Spleen (tissue), 7 donors: ENCODE results near the gene NUP214.

ENCODE experiments used
- POLR2A ChIP-seq, 3 donors: fragments of 450-650 bp; IDR thresholded peaks; one replicate each; pipeline ENCODE4 v1.5.1; 2017; ENCODE audit warnings: antibody characterized with exemption in 3 of 3, mild to moderate bottlenecking in 1 of 3
- POLR2AphosphoS5 ChIP-seq, 3 donors: sonication (generic); formaldehyde crosslinking; IDR thresholded peaks; one replicate each; pipeline ENCODE4 v1.5.1; 2017; ENCODE audit warnings: antibody characterized with exemption in 3 of 3
- TF ChIP-seq, protein P1 (sequence below), 11 experiments: fragments of 200-600 bp in 7 of 11; fragments of 450-650 bp in 4 of 11; sonication (generic) in 4 of 11; IDR thresholded peaks in 8 of 11; conservative IDR thresholded peaks in 3 of 11; 1 replicate in 7 of 11; 2 replicates in 4 of 11; pipeline versions ENCODE4 v1.4.0 to v1.8.0; 2016 to 2021; ENCODE audit warnings: antibody characterized with exemption in 11 of 11, inconsistent platforms in 4 of 11, mild to moderate bottlenecking in 1 of 11
- donor health status: DM: no; HTN: no; CAD: no; lungs with moderate emphysema.
- donor health status: DM: no; HTN: no; CAD: no.
- donor health status: DM: no; HTN: no; CAD: no.

DNA sequence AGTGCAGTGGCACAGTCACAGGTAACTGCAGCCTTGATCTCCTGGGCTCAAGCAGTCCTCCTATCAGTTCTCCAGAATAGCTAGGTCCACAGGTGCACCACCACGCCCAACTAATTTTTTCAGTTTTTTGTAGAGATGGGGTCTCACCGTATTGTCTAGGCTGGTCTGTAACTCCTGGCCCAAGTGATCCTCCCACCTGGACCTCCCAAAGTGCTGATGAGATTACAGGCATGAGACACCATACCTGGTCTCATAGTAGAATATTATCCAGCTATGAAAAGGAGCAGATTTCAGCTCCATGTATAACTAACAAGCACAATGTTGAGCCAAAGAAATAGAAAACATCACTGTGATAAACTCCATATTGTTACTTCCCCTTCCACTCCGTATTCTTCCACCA, 81.1 kb downstream of the NUP214 start:
- TF ChIP-seq, protein P1, sequence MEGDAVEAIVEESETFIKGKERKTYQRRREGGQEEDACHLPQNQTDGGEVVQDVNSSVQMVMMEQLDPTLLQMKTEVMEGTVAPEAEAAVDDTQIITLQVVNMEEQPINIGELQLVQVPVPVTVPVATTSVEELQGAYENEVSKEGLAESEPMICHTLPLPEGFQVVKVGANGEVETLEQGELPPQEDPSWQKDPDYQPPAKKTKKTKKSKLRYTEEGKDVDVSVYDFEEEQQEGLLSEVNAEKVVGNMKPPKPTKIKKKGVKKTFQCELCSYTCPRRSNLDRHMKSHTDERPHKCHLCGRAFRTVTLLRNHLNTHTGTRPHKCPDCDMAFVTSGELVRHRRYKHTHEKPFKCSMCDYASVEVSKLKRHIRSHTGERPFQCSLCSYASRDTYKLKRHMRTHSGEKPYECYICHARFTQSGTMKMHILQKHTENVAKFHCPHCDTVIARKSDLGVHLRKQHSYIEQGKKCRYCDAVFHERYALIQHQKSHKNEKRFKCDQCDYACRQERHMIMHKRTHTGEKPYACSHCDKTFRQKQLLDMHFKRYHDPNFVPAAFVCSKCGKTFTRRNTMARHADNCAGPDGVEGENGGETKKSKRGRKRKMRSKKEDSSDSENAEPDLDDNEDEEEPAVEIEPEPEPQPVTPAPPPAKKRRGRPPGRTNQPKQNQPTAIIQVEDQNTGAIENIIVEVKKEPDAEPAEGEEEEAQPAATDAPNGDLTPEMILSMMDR (IDR thresholded peaks at IDR 0.05 in 8 of 11, conservative IDR thresholded peaks at IDR 0.05 in 3 of 11), result no peak
- no peak for TF ChIP-seq POLR2A (IDR thresholded peaks at IDR 0.05)
- no peak for TF ChIP-seq POLR2AphosphoS5 (IDR thresholded peaks at IDR 0.05)
